AG09319 (cell line): Measurements from ENCODE around the gene CCNI2.

ENCODE experiments used
- DNase-seq: peaks from one replicate; pipeline ENCODE4 v3.0.0-alpha.2; 2010; ENCODE audit warnings: low read depth; ENCODE audit errors: extremely low read depth
- TF ChIP-seq, protein P1 (sequence below): IDR thresholded peaks from 2 replicates; pipeline ENCODE4 v1.5.1; 2011; ENCODE audit warnings: low read depth, mild to moderate bottlenecking, inconsistent platforms, low read length, moderate library complexity

CCNI2 gene

DNA sequence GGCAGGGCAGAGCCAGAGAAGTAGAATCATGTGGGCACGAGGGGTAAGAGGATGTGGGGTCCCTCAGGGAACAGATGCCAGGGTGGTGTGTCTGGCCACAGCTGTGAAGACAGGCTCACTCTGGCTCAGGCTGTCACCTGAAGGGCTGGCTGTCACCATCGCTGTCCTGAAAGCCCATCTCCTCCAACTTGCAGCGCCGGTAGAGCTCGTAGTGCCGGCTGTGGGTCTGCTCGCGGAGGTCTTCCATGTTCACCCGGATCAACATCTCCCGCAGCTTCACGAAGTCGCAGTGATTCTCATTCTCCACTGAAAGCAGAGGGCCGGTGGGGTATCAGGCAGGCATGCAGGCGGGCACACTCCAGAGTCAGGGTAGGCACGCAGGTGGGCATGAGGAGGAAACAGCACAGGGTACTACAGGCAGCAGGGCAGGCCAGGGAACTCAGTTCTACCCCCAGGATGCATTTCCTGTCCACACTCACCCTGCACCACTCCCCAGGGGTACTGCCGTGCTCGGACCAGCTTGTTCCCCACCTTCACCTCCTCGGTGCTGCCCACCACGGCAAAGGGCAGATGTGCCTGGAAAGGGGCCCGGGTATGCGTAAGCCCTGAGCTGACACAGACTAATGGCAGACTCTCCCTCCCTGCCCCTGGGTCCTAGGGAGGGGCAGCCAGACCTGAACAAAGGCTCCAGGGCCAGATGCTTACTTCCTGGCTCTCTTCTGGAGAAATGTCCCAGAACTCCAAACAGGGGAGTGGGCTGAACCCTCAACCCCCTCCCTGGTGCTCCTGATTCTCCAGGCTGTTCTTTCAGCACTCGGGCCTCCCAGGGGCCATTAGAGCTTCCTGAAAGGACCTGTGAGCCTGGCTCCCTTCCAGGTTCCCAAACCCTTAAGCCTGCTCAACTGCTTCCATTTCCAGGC is 14.4 kb downstream of the CCNI2 start:
- TF ChIP-seq, protein P1, sequence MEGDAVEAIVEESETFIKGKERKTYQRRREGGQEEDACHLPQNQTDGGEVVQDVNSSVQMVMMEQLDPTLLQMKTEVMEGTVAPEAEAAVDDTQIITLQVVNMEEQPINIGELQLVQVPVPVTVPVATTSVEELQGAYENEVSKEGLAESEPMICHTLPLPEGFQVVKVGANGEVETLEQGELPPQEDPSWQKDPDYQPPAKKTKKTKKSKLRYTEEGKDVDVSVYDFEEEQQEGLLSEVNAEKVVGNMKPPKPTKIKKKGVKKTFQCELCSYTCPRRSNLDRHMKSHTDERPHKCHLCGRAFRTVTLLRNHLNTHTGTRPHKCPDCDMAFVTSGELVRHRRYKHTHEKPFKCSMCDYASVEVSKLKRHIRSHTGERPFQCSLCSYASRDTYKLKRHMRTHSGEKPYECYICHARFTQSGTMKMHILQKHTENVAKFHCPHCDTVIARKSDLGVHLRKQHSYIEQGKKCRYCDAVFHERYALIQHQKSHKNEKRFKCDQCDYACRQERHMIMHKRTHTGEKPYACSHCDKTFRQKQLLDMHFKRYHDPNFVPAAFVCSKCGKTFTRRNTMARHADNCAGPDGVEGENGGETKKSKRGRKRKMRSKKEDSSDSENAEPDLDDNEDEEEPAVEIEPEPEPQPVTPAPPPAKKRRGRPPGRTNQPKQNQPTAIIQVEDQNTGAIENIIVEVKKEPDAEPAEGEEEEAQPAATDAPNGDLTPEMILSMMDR: no peak
- DNase-seq: no peak

DNA sequence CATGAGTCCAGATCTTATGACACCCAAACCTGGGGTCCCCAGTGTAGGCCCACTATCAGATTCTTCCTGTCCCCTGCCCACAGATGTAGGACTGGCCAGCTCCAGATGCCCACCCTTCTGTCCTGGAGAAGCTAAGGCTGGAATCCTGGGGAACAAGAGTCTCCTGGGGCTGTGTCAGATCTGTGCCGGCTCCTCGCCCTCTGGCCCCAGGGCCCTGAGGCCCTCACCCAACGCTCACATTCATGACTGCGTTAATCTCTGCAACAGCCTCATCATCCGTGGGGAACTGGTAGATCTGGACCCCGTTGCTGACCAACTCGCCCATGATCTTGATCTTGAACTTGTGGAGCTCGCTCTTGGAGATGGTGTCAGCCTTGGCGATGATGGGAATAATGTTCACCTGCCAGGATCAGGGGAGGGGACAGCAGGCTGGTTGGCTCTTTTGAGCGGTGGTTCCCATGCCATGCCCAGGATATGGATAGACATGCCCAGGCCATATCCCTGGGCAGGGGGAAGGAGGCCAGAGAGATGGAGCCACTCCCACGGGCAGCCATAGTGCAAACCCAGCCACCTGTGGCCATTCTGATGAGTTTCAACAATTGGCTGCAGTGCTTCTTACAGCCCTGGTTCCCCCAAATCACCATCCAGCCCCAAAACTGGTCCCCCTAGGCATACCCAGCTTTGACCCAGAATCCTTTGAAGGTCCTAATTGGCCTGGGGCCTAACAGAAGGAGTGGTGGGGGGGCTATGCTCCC is 15.2 kb downstream of the CCNI2 start:
- TF ChIP-seq, protein P1: no peak
- no peak for DNase-seq

DNA sequence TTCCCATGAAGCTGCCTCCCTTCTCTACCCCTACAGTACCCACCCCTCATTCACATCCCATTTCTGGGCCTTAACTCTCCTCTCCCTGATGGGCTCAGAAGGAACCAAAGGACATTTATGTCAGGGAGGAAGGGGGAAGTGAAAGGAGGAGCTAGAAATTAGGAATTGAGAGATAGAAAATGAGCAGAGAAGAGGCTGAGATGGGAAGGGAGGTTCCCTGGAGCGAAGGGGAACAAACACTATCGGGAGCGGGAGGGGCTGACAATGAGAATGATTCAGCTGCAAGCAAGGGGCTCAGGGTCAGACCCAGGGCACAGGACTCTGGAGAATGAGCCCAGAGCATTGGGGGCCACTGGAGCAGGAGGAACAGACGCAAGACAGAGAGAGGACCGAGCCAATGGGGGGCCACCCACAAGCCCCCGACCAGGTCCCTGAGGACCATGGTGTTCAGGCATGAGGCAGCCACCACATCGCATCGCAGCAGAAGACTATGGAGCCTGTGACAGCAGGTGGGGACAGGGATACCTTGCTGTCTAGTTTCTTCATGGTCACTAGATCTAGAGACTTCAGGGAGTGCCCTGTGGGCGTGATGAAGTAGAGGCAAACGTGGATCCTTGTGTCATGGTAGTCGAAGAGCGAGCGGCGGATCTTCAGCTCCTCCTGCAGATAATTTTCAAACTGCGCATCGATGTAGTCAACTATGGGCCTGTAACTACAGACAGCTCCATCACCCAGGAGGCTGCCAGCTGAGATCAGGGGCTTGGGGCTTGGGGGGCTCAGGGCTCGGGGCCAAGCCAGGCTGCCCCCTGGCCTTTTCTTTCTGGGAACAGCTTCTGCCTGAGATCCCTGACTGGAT is 16.2 kb downstream of the CCNI2 start:
- DNase-seq: no peak

DNA sequence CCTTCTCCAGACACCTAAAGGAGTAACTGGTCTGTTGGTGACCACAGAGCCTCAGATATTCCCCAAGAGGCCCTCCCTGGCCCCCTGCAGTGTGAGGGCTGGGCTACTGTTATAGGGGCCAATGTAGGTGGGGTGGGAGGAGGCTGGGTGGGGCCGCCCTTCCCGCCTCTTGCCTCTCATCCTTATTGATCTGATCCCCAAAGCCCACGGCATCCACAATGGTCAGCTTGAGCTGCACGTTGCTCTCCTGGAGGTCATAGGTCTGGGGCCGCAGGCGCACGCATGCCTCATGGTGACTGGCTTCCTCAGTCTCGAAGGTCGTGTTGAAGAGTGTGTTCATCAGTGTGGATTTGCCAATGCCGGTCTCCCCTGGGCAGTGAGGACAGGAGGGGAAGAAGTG is 16.8 kb downstream of the CCNI2 start:
- TF ChIP-seq, protein P1: no peak
- DNase-seq: no peak

More for the DNA sequence above, 16.2 kb downstream of the CCNI2 start:
- TF ChIP-seq, protein P1: no peak

DNA sequence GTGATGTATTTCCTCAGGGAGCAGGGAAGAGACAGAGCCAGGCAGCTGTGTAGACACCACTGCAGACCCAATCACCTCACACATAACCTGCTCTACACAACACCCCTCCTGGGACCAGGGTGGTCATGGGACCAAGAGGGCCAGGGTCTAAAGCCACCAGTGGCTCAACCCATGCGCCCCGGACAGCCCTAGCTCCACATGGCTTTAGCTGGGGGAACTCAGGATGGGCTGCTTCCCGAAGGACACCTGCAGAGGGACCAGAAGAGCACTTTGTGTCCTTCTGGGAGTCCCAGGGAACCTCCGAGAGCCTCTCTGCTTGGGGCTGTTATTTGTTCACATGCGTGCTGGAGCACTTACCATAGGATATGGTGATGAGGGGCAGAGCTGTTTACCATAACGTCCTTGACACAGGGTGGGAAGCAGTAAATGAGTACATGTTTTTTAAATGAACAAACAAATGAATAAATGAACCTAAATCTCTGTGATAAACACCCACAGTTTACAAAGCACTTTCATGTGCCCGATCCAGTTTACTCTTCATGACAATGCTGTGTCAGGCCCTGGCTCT is 17.5 kb downstream of the CCNI2 start:
- TF ChIP-seq, protein P1: no peak
- no peak for DNase-seq

DNA sequence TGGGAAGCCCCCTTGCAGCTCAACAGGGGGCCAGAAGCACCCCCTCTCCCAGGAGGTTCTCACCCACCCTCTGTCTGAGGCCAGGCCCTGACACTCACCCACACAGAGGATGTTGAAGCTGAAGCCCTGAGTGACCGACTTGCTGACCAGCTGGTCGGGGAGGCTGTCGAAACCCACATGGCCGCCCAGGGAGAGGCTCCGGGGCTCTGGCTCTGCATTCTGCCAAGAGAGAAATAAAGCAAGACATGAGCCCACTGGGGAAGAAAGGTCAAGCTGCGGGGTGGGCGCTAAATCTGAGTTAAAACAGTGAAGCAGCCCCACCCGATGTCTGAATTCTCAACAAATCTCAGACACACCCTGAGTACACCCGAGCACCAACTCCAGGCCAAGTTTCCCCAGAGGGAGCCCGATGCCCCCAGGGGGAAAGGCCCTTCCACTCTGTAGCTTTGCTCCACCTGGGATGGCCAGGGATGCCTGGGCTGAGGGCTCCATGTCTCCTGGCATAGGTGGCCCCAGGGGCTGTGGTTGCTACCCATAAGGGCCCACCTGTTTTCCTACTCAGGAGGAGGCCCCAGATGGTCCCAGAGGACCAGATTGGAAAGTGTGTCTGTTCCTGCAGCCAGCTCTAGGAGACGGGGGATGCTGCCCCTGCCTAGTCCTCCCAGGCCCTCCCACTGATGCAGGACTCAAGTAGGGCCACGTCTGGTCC is 18.2 kb downstream of the CCNI2 start:
- TF ChIP-seq, protein P1: no peak

More for the DNA sequence above, 18.2 kb downstream of the CCNI2 start:
- DNase-seq: no peak
